HepG2 (cell line): Measurements from ENCODE around the gene PTHLH. TPM values are rescaled to one million over a fixed set of nuclear protein-coding genes. Genes with fewer than 3 reads are reported as not detected.

Source experiments
- ATAC-seq: fragments of 200-7000 bp; cut with Tn5 transposase; 3 replicates; pipeline ENCODE4 v1.9.1; 2020; ENCODE audit warnings: mild to moderate bottlenecking, moderate library complexity
- BruUV-seq: library from RNA; stranded (reverse); fragments of 400-500 nt; replicated peaks from 2 replicates; lab custom pipeline; 2021; lab: Mats Ljungman, UMichigan
- CTCF ChIA-PET: fragments of 300-600 bp; formaldehyde crosslinking; extraction: SDS; loops from one replicate; lab custom pipeline; 2021; ENCODE audit warnings: low total read pairs, inconsistent platforms, low intra/inter-chr PET ratio; lab: Yijun Ruan, JAX
- POLR2A ChIA-PET: fragments of 350-600 bp; sonication (Branson Sonifier 250); formaldehyde crosslinking; loops from one replicate; lab custom pipeline; 2020; ENCODE audit warnings: antibody characterized with exemption, inconsistent platforms; lab: Yijun Ruan, JAX
- DNase-seq: peaks from one replicate; pipeline ENCODE4 v3.0.0-alpha.2; 2015; ENCODE audit warnings: low spot score
- FAIRE-seq: peaks from 3 replicates; lab custom pipeline; 2011; peaks lifted over from hg19 to GRCh38; lab: Jason Lieb, UNC
- H2AFZ ChIP-seq: one replicate; pipeline ENCODE4 v1.6.1; 2011; ENCODE audit warnings: low read length, inconsistent platforms
- H3K27ac ChIP-seq: fragments of 300-600 bp; 3 replicates; pipeline ENCODE4 v1.8.0; 2011; ENCODE audit warnings: mixed run types, mild to moderate bottlenecking, mixed read lengths, low read length, inconsistent platforms; ENCODE audit not compliant: insufficient read depth; ENCODE audit errors: extremely low read length
- H3K27me3 ChIP-seq, 2 experiments: fragments of 200-600 bp in 1 of 2; 2 replicates in 1 of 2; 3 replicates in 1 of 2; pipeline versions ENCODE4 v1.6.0 to v1.8.0; 2011; ENCODE audit warnings: low read length in 2 of 2, mild to moderate bottlenecking in 2 of 2, moderate library complexity in 2 of 2, inconsistent platforms in 1 of 2; ENCODE audit not compliant: insufficient read depth in 2 of 2, control insufficient read depth in 1 of 2
- H3K36me3 ChIP-seq, 2 experiments: fragments of 200-600 bp in 1 of 2; replicated peaks in 1 of 2; 2 replicates in 1 of 2; 3 replicates in 1 of 2; pipeline versions ENCODE4 v1.5.1 to v1.8.0; 2011; ENCODE audit warnings: low read length in 2 of 2, inconsistent platforms in 1 of 2; ENCODE audit not compliant: insufficient read depth in 2 of 2, control insufficient read depth in 1 of 2
- H3K4me1 ChIP-seq: 2 replicates; pipeline ENCODE4 v1.5.1; 2012; ENCODE audit warnings: low read length, inconsistent platforms; ENCODE audit not compliant: insufficient read depth
- H3K4me2 ChIP-seq: 2 replicates; pipeline ENCODE4 v1.6.0; 2011; ENCODE audit warnings: low read depth, low read length, inconsistent platforms
- H3K4me3 ChIP-seq, 3 experiments: fragments of 200-600 bp in 1 of 3; sonication (generic), shearing (Covaris generic) in 1 of 3; replicated peaks in 1 of 3; 2 replicates each; pipeline ENCODE4 v1.5.1; 2011 to 2016; ENCODE audit warnings: low read length in 3 of 3, inconsistent platforms in 2 of 3, low read depth in 2 of 3, mild to moderate bottlenecking in 2 of 3, control low read depth in 1 of 3, mixed read lengths in 1 of 3; ENCODE audit not compliant: insufficient read depth in 1 of 3
- H3K79me2 ChIP-seq: one replicate; pipeline ENCODE4 v1.6.1; 2011; ENCODE audit warnings: low read length, inconsistent platforms; ENCODE audit not compliant: insufficient read depth
- H3K9ac ChIP-seq: 2 replicates; pipeline ENCODE4 v1.6.0; 2011; ENCODE audit warnings: mild to moderate bottlenecking, low read depth, low read length, inconsistent platforms; ENCODE audit not compliant: insufficient read depth
- H3K9me3 ChIP-seq: 2 replicates; pipeline ENCODE4 v1.5.1; 2012; ENCODE audit warnings: mild to moderate bottlenecking, low read length
- H4K20me1 ChIP-seq: 2 replicates; pipeline ENCODE4 v1.6.0; 2011; ENCODE audit warnings: inconsistent platforms, mild to moderate bottlenecking, low read length, moderate library complexity; ENCODE audit not compliant: insufficient read depth
- FOXA3 ChIP-seq: IDR thresholded peaks from 2 replicates; pipeline ENCODE4 v1.6.1; 2016; ENCODE audit warnings: missing genetic modification reagents, missing compliant biosample characterization
- NBN ChIP-seq: fragments of 450-650 bp; conservative IDR thresholded peaks from 2 replicates; pipeline ENCODE4 v1.6.1; 2017
- REPIN1 ChIP-seq: sonication (generic); formaldehyde crosslinking; IDR thresholded peaks from 2 replicates; pipeline ENCODE4 v1.8.0; 2022; ENCODE audit warnings: missing genetic modification reagents, low read depth, mild to moderate bottlenecking, borderline replicate concordance
- RORA ChIP-seq: sonication (generic); formaldehyde crosslinking; IDR thresholded peaks from 2 replicates; pipeline ENCODE4 v1.5.0; 2020; ENCODE audit warnings: mild to moderate bottlenecking, missing genetic modification reagents, moderate library complexity
- ZC3H4 ChIP-seq: sonication (generic); formaldehyde crosslinking; IDR thresholded peaks from 2 replicates; pipeline ENCODE4 v1.4.0; 2020; ENCODE audit warnings: missing genetic modification reagents, borderline replicate concordance
- ZNF280B ChIP-seq: sonication (generic); formaldehyde crosslinking; IDR thresholded peaks from 2 replicates; pipeline ENCODE4 v1.5.0; 2020; ENCODE audit warnings: missing genetic modification reagents, mild to moderate bottlenecking, borderline replicate concordance
- ZNF383 ChIP-seq: sonication (generic); formaldehyde crosslinking; IDR thresholded peaks from 2 replicates; pipeline ENCODE4 v1.4.0; 2020; ENCODE audit warnings: missing genetic modification reagents, mild to moderate bottlenecking, borderline replicate concordance
- ZNF564 ChIP-seq: sonication (generic); formaldehyde crosslinking; IDR thresholded peaks from 2 replicates; pipeline ENCODE4 v1.8.1; 2023; ENCODE audit warnings: mild to moderate bottlenecking, missing genetic modification reagents
- ZNF652 ChIP-seq: IDR thresholded peaks from 2 replicates; pipeline ENCODE4 v1.6.1; 2016; ENCODE audit warnings: low read depth, borderline replicate concordance
- WGBS: methylation state at CpG from one replicate; pipeline ENCODE4 v1.1.6; 2017; ENCODE audit warnings: low lambda C conversion rate; 5-methylcytosine and 5-hydroxymethylcytosine counted together
- in situ Hi-C: cut with HindIII; loops from 2 replicates; pipeline ENCODE4 v1.10.0; 2017; ENCODE audit warnings: low pct_unique_long_range_greater_than_20kb; ENCODE audit not compliant: extremely low pct_ligation_motif_present
- intact Hi-C: fragments of 100-400 bp; cut with micrococcal nuclease; formaldehyde crosslinking; loops from one replicate; pipeline ENCODE4 v1.10.0; 2022; ENCODE audit not compliant: unreplicated experiment
- polyA plus RNA-seq, 8 experiments: library from polyadenylated mRNA; depleted of rRNA in 3 of 8; stranded (reverse) in 7 of 8; unstranded in 1 of 8; fragments of >200 nt; fragmentation: Illumina TruSeq in 4 of 8; extraction: Trizol in 4 of 8; gene quantifications; 2 replicates each; pipeline versions ENCODE4 v1.2.1 to v1.2.3, GENCODE V29; 2011 to 2016; ENCODE audit warnings: low read depth in 4 of 8, missing spikeins in 1 of 8, mixed read lengths in 1 of 8; ENCODE audit not compliant: insufficient read depth in 1 of 8
- total RNA-seq, 5 experiments: library from RNA; depleted of rRNA; stranded (reverse); fragments of >200 nt; fragmentation: Illumina TruSeq; extraction: Trizol; gene quantifications; 2 replicates each; pipeline ENCODE4 v1.2.3, GENCODE V29; 2016; ENCODE audit warnings: low read depth in 1 of 5
- TF ChIP-seq, protein P1 (sequence below): sonication (generic); formaldehyde crosslinking; IDR thresholded peaks from 2 replicates; pipeline ENCODE4 v1.4.0; 2020; ENCODE audit warnings: missing genetic modification reagents

The PTHLH gene
- total and polyA plus RNA-seq, 2 of the 13 experiments (the other 11 are each of a cell fraction or from before 2014, with no cell fraction given): 0.22 TPM; not detected in 1

- TF ChIP-seq, protein P1, sequence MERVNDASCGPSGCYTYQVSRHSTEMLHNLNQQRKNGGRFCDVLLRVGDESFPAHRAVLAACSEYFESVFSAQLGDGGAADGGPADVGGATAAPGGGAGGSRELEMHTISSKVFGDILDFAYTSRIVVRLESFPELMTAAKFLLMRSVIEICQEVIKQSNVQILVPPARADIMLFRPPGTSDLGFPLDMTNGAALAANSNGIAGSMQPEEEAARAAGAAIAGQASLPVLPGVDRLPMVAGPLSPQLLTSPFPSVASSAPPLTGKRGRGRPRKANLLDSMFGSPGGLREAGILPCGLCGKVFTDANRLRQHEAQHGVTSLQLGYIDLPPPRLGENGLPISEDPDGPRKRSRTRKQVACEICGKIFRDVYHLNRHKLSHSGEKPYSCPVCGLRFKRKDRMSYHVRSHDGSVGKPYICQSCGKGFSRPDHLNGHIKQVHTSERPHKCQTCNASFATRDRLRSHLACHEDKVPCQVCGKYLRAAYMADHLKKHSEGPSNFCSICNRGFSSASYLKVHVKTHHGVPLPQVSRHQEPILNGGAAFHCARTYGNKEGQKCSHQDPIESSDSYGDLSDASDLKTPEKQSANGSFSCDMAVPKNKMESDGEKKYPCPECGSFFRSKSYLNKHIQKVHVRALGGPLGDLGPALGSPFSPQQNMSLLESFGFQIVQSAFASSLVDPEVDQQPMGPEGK (CRISPR knock-in tag): no peak
- no peak for TF ChIP-seq REPIN1
- no peak for TF ChIP-seq NBN
- no peak for TF ChIP-seq RORA
- no peak for TF ChIP-seq ZNF652 (CRISPR knock-in tag)
- TF ChIP-seq FOXA3 (CRISPR knock-in tag): no peak
- no peak for TF ChIP-seq ZNF383 (CRISPR knock-in tag)
- no peak for TF ChIP-seq ZNF564 (CRISPR knock-in tag)
These were observed 8.4 kb downstream of the PTHLH start (continued) for GRCh38 chr12:27964123-27964522.

GRCh38 chr12:27960821-27961220 lies 11.7 kb downstream of the PTHLH start:
- no peak overlapping the region for H3K4me2 ChIP-seq
- peaks cover 0 to 6% of the 10 kb centered on the region in 2 experiments; a peak in 1 of 5 replicates for H3K27me3 ChIP-seq
- H3K36me3 ChIP-seq: no peaks in the 10 kb centered on the region
- TF ChIP-seq ZC3H4: no peak
- no peak for TF ChIP-seq ZNF280B (CRISPR knock-in tag)
- no peaks in the 10 kb centered on the region for H3K9me3 ChIP-seq
- no peak overlapping the region for H3K4me3 ChIP-seq
- ATAC-seq: no peak
- DNase-seq: no peak
- no peak overlapping the region for H3K27ac ChIP-seq
- in situ Hi-C loops (no loop called here), intact Hi-C loops (no loop called here)
- no peak for FAIRE-seq
- ChIA-PET CTCF (no interaction called here), POLR2A (no interaction called here)
- H4K20me1 ChIP-seq: no peaks in the 10 kb centered on the region
- BruUV-seq: no TSS peak
- no peak overlapping the region for H2AFZ ChIP-seq
- H3K79me2 ChIP-seq: no peaks in the 10 kb centered on the region
- WGBS: 65% methylated on average over 3 of the region's 3 CpGs
- H3K9ac ChIP-seq: no peak overlapping the region
- no peaks in the 10 kb centered on the region for H3K4me1 ChIP-seq
